ENCODE measurements around the gene CD2AP.

CD2AP gene

DNA sequence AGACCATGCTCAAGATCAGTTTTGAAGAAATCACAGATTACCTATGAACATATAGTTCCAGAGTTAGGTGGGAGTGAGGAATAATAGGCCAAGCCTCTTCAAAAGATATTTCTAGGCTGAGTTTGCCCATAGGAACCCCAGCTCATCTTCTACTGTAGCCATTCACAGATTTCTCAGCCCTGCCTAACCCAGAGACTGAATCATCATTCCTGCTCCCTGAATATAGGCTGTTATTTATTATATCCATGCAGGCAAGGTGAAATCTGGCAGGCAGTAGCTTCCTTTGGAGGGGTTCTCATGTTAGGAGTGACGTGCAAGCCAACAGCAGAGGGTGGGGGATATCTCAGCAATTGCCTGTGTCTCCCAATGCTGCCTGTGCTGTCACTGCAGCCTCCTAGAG is 195.2 kb downstream of the CD2AP start:
- no peak overlapping the region for H3K4me3 ChIP-seq
- TF ChIP-seq, protein P1, sequence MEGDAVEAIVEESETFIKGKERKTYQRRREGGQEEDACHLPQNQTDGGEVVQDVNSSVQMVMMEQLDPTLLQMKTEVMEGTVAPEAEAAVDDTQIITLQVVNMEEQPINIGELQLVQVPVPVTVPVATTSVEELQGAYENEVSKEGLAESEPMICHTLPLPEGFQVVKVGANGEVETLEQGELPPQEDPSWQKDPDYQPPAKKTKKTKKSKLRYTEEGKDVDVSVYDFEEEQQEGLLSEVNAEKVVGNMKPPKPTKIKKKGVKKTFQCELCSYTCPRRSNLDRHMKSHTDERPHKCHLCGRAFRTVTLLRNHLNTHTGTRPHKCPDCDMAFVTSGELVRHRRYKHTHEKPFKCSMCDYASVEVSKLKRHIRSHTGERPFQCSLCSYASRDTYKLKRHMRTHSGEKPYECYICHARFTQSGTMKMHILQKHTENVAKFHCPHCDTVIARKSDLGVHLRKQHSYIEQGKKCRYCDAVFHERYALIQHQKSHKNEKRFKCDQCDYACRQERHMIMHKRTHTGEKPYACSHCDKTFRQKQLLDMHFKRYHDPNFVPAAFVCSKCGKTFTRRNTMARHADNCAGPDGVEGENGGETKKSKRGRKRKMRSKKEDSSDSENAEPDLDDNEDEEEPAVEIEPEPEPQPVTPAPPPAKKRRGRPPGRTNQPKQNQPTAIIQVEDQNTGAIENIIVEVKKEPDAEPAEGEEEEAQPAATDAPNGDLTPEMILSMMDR (IDR thresholded peaks at IDR 0.05) = no peak
- H3K9me3 ChIP-seq = no peaks in the 10 kb centered on the region
- no peaks in the 10 kb centered on the region for H3K36me3 ChIP-seq
- intact Hi-C loops (cut with DNase I; ENCODE audit: low total_unique reads) = no loop called here
- H3K27ac ChIP-seq = no peak overlapping the region
- no peaks in the 10 kb centered on the region for H3K4me1 ChIP-seq
- DNase-seq = no peak
- H3K27me3 ChIP-seq = no peaks in the 10 kb centered on the region

DNA sequence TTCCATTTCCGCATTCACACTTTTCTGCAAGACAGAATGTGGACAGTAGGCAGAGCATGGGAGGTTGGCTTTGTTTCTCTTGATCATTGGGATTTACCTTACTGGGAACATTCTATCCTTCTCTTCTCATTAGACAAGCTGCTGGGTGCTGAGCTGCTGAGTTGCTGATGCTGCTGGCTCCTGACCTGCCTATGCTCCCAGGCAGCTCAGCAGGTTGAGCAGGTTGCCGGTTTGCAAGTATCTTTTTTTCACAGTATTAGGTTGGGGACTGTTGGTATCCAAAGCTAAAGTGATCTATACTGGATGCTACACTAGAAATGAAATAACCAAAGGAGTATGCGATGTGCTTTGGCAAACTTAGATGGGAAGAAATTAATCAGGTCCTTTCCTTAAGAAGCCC is 197.1 kb downstream of the CD2AP start:
- TF ChIP-seq, protein P1 (IDR thresholded peaks at IDR 0.05) = no peak
- no peak for DNase-seq
- Histone ChIP-seq H3K4me3 (no peak overlapping the region), H3K27ac (no peak overlapping the region), H3K27me3 (no peaks in the 10 kb centered on the region), H3K4me1 (no peaks in the 10 kb centered on the region), H3K36me3 (no peaks in the 10 kb centered on the region), H3K9me3 (no peaks in the 10 kb centered on the region)
- intact Hi-C loops (cut with DNase I; ENCODE audit: low total_unique reads) = no loop called here

Measured in tibial artery (tissue), 4 donors.